Measurements from ENCODE around the gene AFTPH.

The AFTPH gene

GRCh38 chr2:64593035-64593655 is 69.0 kb downstream of the AFTPH start:
- no peak for DNase-seq (ENCODE audit: low spot score)

DNA sequence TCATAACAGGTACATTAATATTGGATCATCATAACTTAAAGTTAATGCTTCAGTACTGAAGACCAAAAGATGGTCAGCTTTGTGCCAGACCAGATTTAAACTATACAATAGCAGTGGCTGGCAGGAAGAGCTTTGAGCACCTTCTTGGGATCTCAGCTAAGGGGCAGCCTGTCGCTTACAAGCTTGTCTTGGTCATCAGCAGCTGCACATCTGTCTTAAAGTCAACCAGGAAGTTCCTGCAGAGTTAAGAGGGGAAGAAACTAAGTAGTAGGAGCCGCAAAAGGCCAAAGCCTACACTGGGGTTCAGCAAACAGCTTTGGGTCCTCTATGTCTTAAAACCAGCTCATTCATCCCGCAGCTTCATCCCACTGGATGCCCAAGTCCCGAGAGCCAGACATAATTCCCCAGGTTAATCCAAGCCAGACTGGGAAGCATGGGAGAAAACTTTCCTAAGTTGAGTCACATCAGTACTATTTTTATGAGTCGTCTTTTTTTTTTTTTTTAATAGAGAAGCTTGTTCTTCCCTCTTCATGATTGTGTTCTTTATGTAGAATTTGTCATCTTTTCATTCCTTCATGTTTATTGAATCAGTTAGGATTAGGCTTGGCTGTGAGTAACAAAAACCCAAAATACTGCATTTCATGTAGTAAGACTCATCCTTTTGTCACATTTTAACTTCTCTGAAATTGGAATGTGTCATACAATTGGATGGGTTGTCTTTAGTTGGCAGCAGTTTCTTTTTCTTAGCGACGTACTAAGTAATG is 70.3 kb downstream of the AFTPH start:
- DNase-seq (ENCODE audit: low spot score) = peak; percentile 21

GRCh38 chr2:64595397-64596176 is 71.5 kb downstream of the AFTPH start:
- DNase-seq (ENCODE audit: low spot score) = no peak

DNA sequence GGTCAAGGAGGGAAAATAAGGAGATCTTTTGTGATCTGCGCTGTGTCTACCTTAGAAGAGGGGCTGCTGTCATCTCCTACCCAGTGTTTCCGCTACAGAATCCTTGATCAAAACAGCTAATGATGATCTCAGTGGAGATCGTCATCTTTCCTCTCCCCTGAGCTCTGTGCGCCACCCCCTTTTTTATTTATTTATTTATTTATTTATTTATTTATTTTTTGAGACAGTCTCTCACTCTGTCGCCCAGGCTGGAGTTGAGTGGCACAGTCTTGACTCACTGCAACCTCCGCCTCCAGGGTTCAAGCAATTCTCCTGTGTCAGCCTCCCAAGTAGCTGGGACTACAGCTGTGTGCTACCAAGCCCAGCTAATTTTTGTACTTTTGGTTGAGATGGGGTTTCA is 74.1 kb downstream of the AFTPH start:
- DNase-seq (ENCODE audit: low spot score) = no peak

GRCh38 chr2:64599469-64599868 is 75.3 kb downstream of the AFTPH start:
- DNase-seq (ENCODE audit: low spot score) = no peak

DNA sequence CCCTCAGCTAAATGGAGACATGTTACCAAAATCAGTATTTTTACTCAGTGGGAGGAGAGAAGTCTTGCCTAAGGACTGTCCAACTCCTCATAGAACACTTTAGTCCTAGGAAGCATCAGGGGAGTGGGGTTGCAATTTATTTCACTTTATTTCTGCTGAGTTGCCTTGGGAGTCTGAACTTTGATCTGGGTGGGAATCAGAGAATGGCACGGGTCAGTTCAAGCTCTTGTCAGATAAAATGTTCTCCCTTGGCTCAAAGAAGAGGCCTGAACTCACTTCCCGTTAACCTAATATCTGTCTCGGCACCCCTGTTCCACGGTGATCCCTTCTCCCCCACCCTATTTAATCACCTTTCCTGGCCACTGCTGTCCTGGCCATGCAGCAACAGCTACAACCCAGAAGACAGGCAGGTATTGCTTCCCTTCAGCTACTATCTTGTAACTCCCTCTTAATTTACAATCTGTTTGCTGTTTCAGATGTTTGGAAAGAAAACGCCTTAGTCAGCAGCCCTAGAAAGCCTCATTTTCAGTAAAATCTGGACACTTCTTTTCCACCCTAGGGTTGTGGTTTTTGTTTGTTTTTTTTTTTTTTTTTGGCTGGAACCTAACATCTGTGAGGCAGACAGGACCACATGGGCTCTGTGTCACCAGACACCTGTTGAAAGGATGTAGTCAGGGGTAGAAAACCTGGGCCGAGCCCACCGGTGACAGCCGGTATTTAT is 77.1 kb downstream of the AFTPH start:
- DNase-seq (ENCODE audit: low spot score) = no peak

DNA sequence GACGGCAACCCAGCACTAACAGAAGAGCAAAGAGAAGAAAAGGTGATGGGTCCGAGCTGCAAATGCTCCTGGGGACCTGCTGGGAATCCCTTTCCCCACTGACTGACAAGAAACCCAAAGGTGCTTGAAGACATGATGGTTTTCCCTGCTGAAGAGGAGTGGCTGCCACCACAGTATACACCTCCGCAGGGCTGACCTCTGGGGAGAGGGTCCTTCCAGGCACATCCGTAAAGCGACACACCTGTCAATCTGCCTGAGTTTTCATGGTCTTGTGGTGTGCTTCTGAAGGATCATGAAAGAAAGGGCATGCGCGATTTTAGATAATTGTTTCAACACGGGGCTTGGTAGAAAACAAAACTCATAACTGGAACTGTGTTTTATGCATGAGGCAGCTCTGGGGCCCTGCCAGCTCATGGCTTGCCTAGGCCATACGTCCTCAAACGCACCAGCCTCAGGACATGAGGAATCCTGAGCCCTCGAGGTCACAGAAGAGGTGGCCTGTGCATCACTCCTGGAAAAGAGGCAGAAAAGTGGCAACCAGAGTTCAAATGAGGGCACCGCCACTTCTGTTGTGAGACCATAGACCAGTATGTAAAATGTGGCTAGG is 77.8 kb downstream of the AFTPH start:
- no peak for DNase-seq (ENCODE audit: low spot score)

DNA sequence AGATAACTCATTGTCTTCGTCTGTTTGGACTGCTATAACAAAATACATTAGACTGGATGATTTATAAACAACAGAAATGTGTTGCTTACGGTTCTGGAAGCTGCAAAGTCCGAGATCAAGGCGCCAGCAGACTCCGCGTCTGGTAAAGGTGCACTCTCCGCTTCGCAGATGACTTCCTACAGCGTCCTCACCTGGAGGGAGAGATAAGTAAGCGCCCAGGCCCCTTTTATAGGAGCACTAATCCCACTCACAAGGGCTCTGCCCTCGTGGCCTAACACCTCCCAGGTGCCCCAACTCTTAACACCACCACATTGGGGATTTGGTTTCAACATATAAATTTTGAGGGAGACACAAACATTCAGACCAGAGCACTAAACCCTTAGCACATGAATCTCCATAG is 78.3 kb downstream of the AFTPH start:
- no peak for DNase-seq (ENCODE audit: low spot score)

GRCh38 chr2:64604155-64604554 is 80.0 kb downstream of the AFTPH start:
- no peak for DNase-seq (ENCODE audit: low spot score)

DNA sequence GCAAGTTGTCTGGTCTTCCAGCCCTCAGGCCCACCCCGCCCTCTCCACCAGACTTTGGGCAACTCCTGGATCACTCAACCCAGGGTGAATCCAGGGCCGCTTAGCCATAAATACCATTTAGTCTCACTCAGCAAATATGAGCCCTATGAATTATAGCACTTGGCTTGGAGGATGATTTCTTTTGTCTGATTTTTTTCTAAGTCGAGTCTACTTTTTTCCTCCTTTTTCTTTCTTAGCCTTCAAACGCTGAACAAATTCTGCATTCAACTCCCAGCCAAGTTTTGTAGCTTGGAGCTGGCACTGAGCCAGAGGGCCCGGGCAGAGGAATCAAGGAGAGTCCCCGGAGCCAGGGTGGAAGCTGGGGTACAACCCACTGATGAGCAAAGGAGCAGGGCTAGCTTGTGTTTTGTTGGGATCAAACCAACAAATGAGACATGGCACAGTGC is 80.9 kb downstream of the AFTPH start:
- DNase-seq (ENCODE audit: low spot score) = no peak

GRCh38 chr2:64605991-64606478 is 81.9 kb downstream of the AFTPH start:
- no peak for DNase-seq (ENCODE audit: low spot score)

- DNase-seq (ENCODE audit: low spot score) = no peak
Measured at GRCh38 chr2:64606479-64607363, 82.6 kb downstream of the AFTPH start.

- DNase-seq (ENCODE audit: low spot score) = no peak
Measured at GRCh38 chr2:64607381-64608304, 83.5 kb downstream of the AFTPH start.

- no peak for DNase-seq (ENCODE audit: low spot score)
Measured at GRCh38 chr2:64608867-64609226, 84.7 kb downstream of the AFTPH start.

DNA sequence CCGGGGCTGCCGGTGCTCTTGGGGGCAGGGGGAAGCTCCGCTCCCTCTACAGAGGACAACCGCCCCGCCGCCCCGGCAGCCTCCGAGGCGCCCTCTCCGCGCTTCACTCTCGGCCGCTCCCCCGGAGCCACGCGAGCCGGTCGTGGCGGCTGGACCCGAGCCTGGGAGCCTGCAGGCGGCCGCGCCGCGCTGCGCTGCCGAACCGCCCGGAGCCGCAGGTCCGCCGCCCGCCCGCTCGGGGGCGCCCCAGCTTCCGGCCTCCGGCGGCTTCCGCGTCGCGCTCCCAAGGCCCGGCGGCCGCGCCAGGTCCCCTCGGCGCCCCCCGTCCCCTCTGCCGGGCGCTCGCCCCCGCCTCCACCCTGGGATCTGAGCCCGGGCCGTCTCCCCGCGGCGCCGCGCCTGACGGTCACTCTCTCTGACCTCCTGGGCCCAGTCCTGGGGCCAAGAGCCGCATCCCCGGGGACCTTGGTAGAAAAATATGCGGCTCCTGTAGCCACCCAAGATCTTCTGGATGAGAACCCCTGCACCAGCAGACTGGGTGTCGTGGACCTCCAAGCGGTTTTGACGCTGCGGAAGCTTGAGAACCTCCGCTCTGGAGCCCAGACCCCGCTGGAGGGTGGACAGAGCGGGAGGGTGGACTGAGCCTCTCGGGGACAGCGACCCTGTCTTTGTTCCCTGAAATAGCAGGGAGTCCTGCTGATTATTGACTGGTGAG is 85.3 kb downstream of the AFTPH start:
- DNase-seq (ENCODE audit: low spot score) = no peak

DNA sequence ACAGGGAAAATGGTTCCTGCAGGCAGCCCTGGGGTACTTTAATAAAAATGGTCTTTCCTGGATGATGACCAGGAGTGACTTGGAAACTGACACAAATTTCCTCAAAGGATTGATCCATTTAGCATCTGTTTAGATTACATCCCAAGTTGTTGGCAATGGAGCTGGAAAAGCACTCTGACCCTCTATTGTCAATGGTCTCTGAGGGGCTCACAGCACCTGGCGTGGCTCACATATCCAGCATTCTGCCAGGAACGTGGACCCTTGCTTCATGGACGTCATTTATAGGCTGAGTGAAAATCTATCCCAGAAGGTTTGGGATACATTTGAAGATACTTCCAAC is 85.8 kb downstream of the AFTPH start:
- no peak for DNase-seq (ENCODE audit: low spot score)

GRCh38 chr2:64610316-64610855 is 86.3 kb downstream of the AFTPH start:
- no peak for DNase-seq (ENCODE audit: low spot score)

GRCh38 chr2:64612575-64613195 is 88.6 kb downstream of the AFTPH start:
- no peak for DNase-seq (ENCODE audit: low spot score)

All from COLO829 (cell line).